HG03460 (cell line): ENCODE measurements around the gene HDGFL3.
"Not testable (repeated sequence)": the region's sequence is repeated elsewhere in the genome, so short reads cannot be mapped to it uniquely, and the experiment has no call there.

ENCODE experiments used
- ATAC-seq: cut with Tn5 transposase; IDR thresholded peaks from one replicate; pipeline ENCODE4 v1.9.1; 2021; ENCODE audit not compliant: unreplicated experiment

HDGFL3 gene

GRCh38 chr15:83106994-83107840, 100.4 kb downstream of the HDGFL3 start, which contains the start of gene TM6SF1:
Gene TM6SF1, plus strand, starts transcription at chr15:83107645. Its CDS starts 36 bp downstream, at chr15:83107681.
- no peak for ATAC-seq

- ATAC-seq: no peak
Measured at GRCh38 chr15:83105440-83105839, 102.2 kb downstream of the HDGFL3 start.

- ATAC-seq: no peak
Measured at GRCh38 chr15:83104141-83104540, 103.5 kb downstream of the HDGFL3 start.

- no peak for ATAC-seq
Measured at GRCh38 chr15:83102346-83102745, 105.3 kb downstream of the HDGFL3 start.

GRCh38 chr15:83100097-83100646, 107.5 kb downstream of the HDGFL3 start:
- ATAC-seq: no peak

- no peak for ATAC-seq
Measured at GRCh38 chr15:83099290-83099689, 108.3 kb downstream of the HDGFL3 start.

GRCh38 chr15:83098079-83098478, 109.5 kb downstream of the HDGFL3 start:
- ATAC-seq: no peak

GRCh38 chr15:83094583-83094982, 113.0 kb downstream of the HDGFL3 start:
- no peak for ATAC-seq

- peak; percentile 67 for ATAC-seq
Measured at GRCh38 chr15:83092309-83092976, 115.2 kb downstream of the HDGFL3 start.

GRCh38 chr15:83091965-83092308, 115.7 kb downstream of the HDGFL3 start:
- not testable (repeated sequence) for ATAC-seq

GRCh38 chr15:83090465-83090864, 117.2 kb downstream of the HDGFL3 start:
- ATAC-seq: no peak

GRCh38 chr15:83088876-83089275, 118.7 kb downstream of the HDGFL3 start:
- no peak for ATAC-seq

- no peak for ATAC-seq
Measured at GRCh38 chr15:83087576-83087975, 120.0 kb downstream of the HDGFL3 start.

GRCh38 chr15:83085864-83086552, 121.6 kb downstream of the HDGFL3 start:
- not testable (repeated sequence) for ATAC-seq

- ATAC-seq: not testable (repeated sequence)
Measured at GRCh38 chr15:83085461-83085860, 122.2 kb downstream of the HDGFL3 start.

- no peak for ATAC-seq
Measured at GRCh38 chr15:83082730-83083386, 124.8 kb downstream of the HDGFL3 start.

- ATAC-seq: no peak
Measured at GRCh38 chr15:83081256-83082014, 126.2 kb downstream of the HDGFL3 start.

GRCh38 chr15:83078712-83079111, 128.9 kb downstream of the HDGFL3 start:
- no peak for ATAC-seq
